ENCODE results near the gene LRRC36. TPM values are rescaled to one million over a fixed set of nuclear protein-coding genes. Genes with fewer than 3 reads are reported as not detected.
A peak's percentile ranks its signal among the peaks of the same experiment; 100 is the strongest.

Gene LRRC36
- total and polyA plus RNA-seq, 2 of the 13 experiments (the other 11 are each of a cell fraction or from before 2014, with no cell fraction given): 0.12 to 0.15 TPM

DNA sequence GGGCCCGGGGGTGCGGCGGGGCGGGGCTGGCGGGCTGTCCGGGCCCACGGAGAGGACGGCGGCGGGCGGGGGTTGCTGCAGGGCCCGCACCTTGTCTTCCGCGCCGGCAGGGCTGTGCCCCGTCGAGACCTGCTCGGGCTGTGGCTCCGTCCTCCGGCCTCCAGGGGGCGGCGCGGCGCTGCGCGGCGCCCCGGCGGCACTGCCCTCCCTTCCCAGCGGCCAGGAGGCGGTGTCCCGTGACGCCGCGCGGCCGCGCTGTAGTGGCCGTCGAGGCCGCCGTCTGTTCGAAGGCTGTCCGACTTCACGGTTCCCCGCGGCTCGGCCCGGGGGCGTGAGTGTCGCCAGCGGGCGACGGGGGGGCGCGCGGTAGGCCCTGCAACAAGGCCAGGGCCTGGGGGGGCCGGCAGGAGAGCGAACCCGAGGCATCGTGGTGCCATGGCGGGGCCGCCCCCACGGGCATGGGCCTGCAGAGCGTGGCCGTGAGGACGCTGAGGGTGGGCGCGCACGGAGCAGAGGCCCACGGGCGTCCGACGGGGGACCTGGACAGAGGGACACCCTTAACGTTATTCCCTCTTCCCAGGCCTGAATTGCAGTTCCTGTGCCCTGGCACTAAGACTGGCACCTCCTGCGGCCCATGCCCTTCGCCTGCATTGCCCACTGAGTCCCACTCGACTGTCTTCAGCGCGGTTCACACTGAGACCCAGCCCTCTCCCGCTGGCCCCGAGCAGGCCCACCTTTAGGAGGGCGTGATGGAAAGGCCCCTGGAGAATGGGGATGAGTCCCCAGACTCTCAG, 47.1 kb upstream of the LRRC36 start, which contains the start of gene PLEKHG4 (continued):
- TF ChIP-seq, protein P1, sequence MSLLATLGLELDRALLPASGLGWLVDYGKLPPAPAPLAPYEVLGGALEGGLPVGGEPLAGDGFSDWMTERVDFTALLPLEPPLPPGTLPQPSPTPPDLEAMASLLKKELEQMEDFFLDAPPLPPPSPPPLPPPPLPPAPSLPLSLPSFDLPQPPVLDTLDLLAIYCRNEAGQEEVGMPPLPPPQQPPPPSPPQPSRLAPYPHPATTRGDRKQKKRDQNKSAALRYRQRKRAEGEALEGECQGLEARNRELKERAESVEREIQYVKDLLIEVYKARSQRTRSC (CRISPR knock-in tag; IDR thresholded peaks at IDR 0.05; ENCODE audit: low read depth): 0 out of 2 replicates have a peak, but pooled peaks have one; percentile 70
- TF ChIP-seq, protein P2, sequence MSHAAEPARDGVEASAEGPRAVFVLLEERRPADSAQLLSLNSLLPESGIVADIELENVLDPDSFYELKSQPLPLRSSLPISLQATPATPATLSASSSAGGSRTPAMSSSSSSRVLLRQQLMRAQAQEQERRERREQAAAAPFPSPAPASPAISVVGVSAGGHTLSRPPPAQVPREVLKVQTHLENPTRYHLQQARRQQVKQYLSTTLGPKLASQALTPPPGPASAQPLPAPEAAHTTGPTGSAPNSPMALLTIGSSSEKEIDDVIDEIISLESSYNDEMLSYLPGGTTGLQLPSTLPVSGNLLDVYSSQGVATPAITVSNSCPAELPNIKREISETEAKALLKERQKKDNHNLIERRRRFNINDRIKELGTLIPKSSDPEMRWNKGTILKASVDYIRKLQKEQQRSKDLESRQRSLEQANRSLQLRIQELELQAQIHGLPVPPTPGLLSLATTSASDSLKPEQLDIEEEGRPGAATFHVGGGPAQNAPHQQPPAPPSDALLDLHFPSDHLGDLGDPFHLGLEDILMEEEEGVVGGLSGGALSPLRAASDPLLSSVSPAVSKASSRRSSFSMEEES (CRISPR knock-in tag; IDR thresholded peaks at IDR 0.05): peak; percentile 68
- TF ChIP-seq ZNF792 (CRISPR knock-in tag; IDR thresholded peaks at IDR 0.05) (0 out of 2 replicates have a peak, but pooled peaks have one; percentile 10), PHB2 (IDR thresholded peaks at IDR 0.05; ENCODE audit: partially characterized antibody) (no peak), KDM1A (CRISPR knock-in tag; IDR thresholded peaks at IDR 0.05) (peak; percentile 45; the same call in 1 of the 2 replicates), FOXK2 (IDR thresholded peaks at IDR 0.05) (no peak), ZNF225 (CRISPR knock-in tag; IDR thresholded peaks at IDR 0.05) (peak; percentile 65; the same call in 1 of the 2 replicates), ZNF383 (CRISPR knock-in tag; IDR thresholded peaks at IDR 0.05; ENCODE audit: borderline replicate concordance) (no peak), ARHGAP35 (CRISPR knock-in tag; IDR thresholded peaks at IDR 0.05; ENCODE audit: borderline replicate concordance) (peak; percentile 49; the same call in 1 of the 2 replicates), HDAC2 (CRISPR knock-in tag; IDR thresholded peaks at IDR 0.05) (0 out of 2 replicates have a peak, but pooled peaks have one; percentile 27), XRCC5 (optimal IDR thresholded peaks at IDR 0.05; ENCODE audit: low read length) (peak; percentile 96), PLRG1 (conservative IDR thresholded peaks at IDR 0.05) (no peak), ZNF337 (CRISPR knock-in tag; IDR thresholded peaks at IDR 0.05; ENCODE audit: borderline replicate concordance, low read depth) (no peak), HOXA9 (CRISPR knock-in tag; IDR thresholded peaks at IDR 0.05; ENCODE audit: borderline replicate concordance) (peak; percentile 97; the same call in 1 of the 2 replicates)
- TF ChIP-seq, protein P3, sequence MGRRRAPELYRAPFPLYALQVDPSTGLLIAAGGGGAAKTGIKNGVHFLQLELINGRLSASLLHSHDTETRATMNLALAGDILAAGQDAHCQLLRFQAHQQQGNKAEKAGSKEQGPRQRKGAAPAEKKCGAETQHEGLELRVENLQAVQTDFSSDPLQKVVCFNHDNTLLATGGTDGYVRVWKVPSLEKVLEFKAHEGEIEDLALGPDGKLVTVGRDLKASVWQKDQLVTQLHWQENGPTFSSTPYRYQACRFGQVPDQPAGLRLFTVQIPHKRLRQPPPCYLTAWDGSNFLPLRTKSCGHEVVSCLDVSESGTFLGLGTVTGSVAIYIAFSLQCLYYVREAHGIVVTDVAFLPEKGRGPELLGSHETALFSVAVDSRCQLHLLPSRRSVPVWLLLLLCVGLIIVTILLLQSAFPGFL (CRISPR knock-in tag; IDR thresholded peaks at IDR 0.05): no peak
- TF ChIP-seq, protein P4, sequence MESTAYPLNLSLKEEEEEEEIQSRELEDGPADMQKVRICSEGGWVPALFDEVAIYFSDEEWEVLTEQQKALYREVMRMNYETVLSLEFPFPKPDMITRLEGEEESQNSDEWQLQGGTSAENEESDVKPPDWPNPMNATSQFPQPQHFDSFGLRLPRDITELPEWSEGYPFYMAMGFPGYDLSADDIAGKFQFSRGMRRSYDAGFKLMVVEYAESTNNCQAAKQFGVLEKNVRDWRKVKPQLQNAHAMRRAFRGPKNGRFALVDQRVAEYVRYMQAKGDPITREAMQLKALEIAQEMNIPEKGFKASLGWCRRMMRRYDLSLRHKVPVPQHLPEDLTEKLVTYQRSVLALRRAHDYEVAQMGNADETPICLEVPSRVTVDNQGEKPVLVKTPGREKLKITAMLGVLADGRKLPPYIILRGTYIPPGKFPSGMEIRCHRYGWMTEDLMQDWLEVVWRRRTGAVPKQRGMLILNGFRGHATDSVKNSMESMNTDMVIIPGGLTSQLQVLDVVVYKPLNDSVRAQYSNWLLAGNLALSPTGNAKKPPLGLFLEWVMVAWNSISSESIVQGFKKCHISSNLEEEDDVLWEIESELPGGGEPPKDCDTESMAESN (CRISPR knock-in tag; conservative IDR thresholded peaks at IDR 0.05): peak; percentile 84
- TF ChIP-seq, protein P5, sequence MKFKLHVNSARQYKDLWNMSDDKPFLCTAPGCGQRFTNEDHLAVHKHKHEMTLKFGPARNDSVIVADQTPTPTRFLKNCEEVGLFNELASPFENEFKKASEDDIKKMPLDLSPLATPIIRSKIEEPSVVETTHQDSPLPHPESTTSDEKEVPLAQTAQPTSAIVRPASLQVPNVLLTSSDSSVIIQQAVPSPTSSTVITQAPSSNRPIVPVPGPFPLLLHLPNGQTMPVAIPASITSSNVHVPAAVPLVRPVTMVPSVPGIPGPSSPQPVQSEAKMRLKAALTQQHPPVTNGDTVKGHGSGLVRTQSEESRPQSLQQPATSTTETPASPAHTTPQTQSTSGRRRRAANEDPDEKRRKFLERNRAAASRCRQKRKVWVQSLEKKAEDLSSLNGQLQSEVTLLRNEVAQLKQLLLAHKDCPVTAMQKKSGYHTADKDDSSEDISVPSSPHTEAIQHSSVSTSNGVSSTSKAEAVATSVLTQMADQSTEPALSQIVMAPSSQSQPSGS (CRISPR knock-in tag; IDR thresholded peaks at IDR 0.05): no peak
- TF ChIP-seq, protein P6, sequence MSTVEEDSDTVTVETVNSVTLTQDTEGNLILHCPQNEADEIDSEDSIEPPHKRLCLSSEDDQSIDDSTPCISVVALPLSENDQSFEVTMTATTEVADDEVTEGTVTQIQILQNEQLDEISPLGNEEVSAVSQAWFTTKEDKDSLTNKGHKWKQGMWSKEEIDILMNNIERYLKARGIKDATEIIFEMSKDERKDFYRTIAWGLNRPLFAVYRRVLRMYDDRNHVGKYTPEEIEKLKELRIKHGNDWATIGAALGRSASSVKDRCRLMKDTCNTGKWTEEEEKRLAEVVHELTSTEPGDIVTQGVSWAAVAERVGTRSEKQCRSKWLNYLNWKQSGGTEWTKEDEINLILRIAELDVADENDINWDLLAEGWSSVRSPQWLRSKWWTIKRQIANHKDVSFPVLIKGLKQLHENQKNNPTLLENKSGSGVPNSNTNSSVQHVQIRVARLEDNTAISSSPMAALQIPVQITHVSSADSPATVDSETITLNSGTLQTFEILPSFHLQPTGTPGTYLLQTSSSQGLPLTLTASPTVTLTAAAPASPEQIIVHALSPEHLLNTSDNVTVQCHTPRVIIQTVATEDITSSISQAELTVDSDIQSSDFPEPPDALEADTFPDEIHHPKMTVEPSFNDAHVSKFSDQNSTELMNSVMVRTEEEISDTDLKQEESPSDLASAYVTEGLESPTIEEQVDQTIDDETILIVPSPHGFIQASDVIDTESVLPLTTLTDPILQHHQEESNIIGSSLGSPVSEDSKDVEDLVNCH (CRISPR knock-in tag; IDR thresholded peaks at IDR 0.05): 0 out of 2 replicates have a peak, but pooled peaks have one; percentile 46
